SK-N-MC (cell line): Measurements from ENCODE around the gene HNF1A.

Experiments used
- DNase-seq: peaks from one replicate; pipeline ENCODE4 v3.0.0-alpha.2; 2011; ENCODE audit warnings: low read depth, low spot score
- H3K27ac ChIP-seq: fragments of 200-600 bp; sonication (generic); 2 replicates; pipeline ENCODE4 v1.5.1; 2016; ENCODE audit warnings: mixed run types
- H3K36me3 ChIP-seq: fragments of 200-600 bp; sonication (generic); 2 replicates; pipeline ENCODE4 v1.6.1; 2017; ENCODE audit warnings: antibody characterized with exemption, low read length, mixed read lengths; ENCODE audit not compliant: insufficient read depth
- H3K4me3 ChIP-seq: fragments of 200-600 bp; sonication (generic); 2 replicates; pipeline ENCODE4 v1.5.1; 2016
- H3K9ac ChIP-seq: fragments of 200-600 bp; sonication (generic); 2 replicates; pipeline ENCODE4 v1.8.0; 2017; ENCODE audit warnings: mixed run types, mixed read lengths; ENCODE audit not compliant: insufficient read length
- H3K9me3 ChIP-seq: fragments of 200-600 bp; sonication (generic); 2 replicates; pipeline ENCODE4 v1.6.1; 2017; ENCODE audit warnings: low read depth, mild to moderate bottlenecking, antibody characterized with exemption, low read length, moderate library complexity, mixed read lengths
- EZH2 ChIP-seq: fragments of 200-600 bp; sonication (generic); IDR thresholded peaks from one replicate; pipeline ENCODE4 v1.6.1; 2017; ENCODE audit warnings: antibody characterized with exemption
- FOXP2 ChIP-seq: optimal IDR thresholded peaks from 2 replicates; pipeline ENCODE3; 2011; ENCODE audit warnings: mild to moderate bottlenecking, moderate library complexity; ENCODE audit not compliant: insufficient read depth; ENCODE audit errors: extremely low read length, control extremely low read depth
- POLR2AphosphoS5 ChIP-seq: IDR thresholded peaks from 2 replicates; pipeline ENCODE4 v1.6.1; 2012; ENCODE audit warnings: mild to moderate bottlenecking, low read depth, low read length, borderline replicate concordance

The HNF1A gene

GRCh38 chr12:120965534-120966091, 12.7 kb upstream of the HNF1A start:
- Histone ChIP-seq H3K36me3 (no peaks in the 10 kb centered on the region), H3K9ac (no peak overlapping the region), H3K4me3 (no peak overlapping the region), H3K27ac (no peak overlapping the region), H3K9me3 (no peaks in the 10 kb centered on the region)
- TF ChIP-seq POLR2AphosphoS5 = no peak
- no peak for TF ChIP-seq EZH2
- TF ChIP-seq FOXP2 = no peak
- no peak for DNase-seq

GRCh38 chr12:120970310-120970709, 8.0 kb upstream of the HNF1A start:
- TF ChIP-seq POLR2AphosphoS5 = no peak
- no peak for TF ChIP-seq FOXP2
- no peak overlapping the region for H3K27ac ChIP-seq
- H3K4me3 ChIP-seq = no peak overlapping the region
- no peaks in the 10 kb centered on the region for H3K36me3 ChIP-seq
- no peak for DNase-seq
- no peaks in the 10 kb centered on the region for H3K9me3 ChIP-seq
- H3K9ac ChIP-seq = no peak overlapping the region

- TF ChIP-seq POLR2AphosphoS5 (no peak), EZH2 (no peak), FOXP2 (no peak)
- Histone ChIP-seq H3K9ac (no peak overlapping the region), H3K9me3 (no peaks in the 10 kb centered on the region), H3K36me3 (no peaks in the 10 kb centered on the region), H3K27ac (no peak overlapping the region), H3K4me3 (no peak overlapping the region)
- DNase-seq = peak; percentile 62
Observed at GRCh38 chr12:120971299-120972180, 6.8 kb upstream of the HNF1A start.

GRCh38 chr12:120972870-120973543, 5.3 kb upstream of the HNF1A start:
- H3K9me3 ChIP-seq = no peaks in the 10 kb centered on the region
- no peak for DNase-seq
- no peaks in the 10 kb centered on the region for H3K36me3 ChIP-seq
- H3K9ac ChIP-seq = no peak overlapping the region
- no peak overlapping the region for H3K27ac ChIP-seq
- TF ChIP-seq POLR2AphosphoS5 (no peak), EZH2 (no peak), FOXP2 (no peak)
- no peak overlapping the region for H3K4me3 ChIP-seq

- no peak overlapping the region for H3K4me3 ChIP-seq
- no peaks in the 10 kb centered on the region for H3K9me3 ChIP-seq
- no peak for DNase-seq
- H3K9ac ChIP-seq = no peak overlapping the region
- no peaks in the 10 kb centered on the region for H3K36me3 ChIP-seq
- no peak overlapping the region for H3K27ac ChIP-seq
- no peak for TF ChIP-seq POLR2AphosphoS5
- TF ChIP-seq FOXP2 = no peak
- TF ChIP-seq EZH2 = no peak
Observed at GRCh38 chr12:120977531-120978295, 630 bp upstream of the HNF1A start.

GRCh38 chr12:120979220-120979861, 998 bp downstream of the HNF1A start:
- DNase-seq = no peak
- H3K36me3 ChIP-seq = no peaks in the 10 kb centered on the region
- H3K9me3 ChIP-seq = no peaks in the 10 kb centered on the region
- no peak overlapping the region for H3K27ac ChIP-seq
- no peak overlapping the region for H3K4me3 ChIP-seq
- TF ChIP-seq POLR2AphosphoS5 (no peak), EZH2 (no peak), FOXP2 (no peak)
- no peak overlapping the region for H3K9ac ChIP-seq

GRCh38 chr12:120979862-120980696, 1.7 kb downstream of the HNF1A start:
- TF ChIP-seq FOXP2 (no peak), POLR2AphosphoS5 (no peak), EZH2 (no peak)
- H3K27ac ChIP-seq = no peak overlapping the region

More at GRCh38 chr12:120979862-120980696, 1.7 kb downstream of the HNF1A start:
- H3K36me3 ChIP-seq = no peaks in the 10 kb centered on the region
- H3K9me3 ChIP-seq = no peaks in the 10 kb centered on the region
- DNase-seq = no peak
- H3K4me3 ChIP-seq = no peak overlapping the region
- no peak overlapping the region for H3K9ac ChIP-seq
